ENCODE measurements around the gene PPP1R7. TPM values are rescaled to one million over a fixed set of nuclear protein-coding genes. Genes with fewer than 3 reads are reported as not detected.

The PPP1R7 gene
- total RNA-seq, 1 experiment from 2014 or later, result 39.5 TPM

DNA sequence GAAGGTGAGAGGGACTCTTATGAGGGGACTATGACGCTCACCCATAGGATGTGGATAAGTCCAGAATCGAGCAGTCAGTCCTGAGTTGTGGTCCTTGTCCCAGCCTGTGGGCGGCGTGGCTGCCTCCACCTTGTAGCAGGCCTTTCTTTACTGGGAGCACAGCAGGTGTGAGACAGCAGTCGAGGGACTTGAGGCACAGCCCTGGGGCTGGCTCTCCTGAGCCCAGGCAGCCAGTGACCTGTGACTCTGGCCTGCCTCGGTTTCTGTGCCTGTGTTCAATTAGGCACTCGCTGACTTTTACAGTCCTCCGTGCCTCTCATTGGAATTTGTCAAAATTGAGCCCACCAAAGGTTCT lies 8.3 kb downstream of the PPP1R7 start:
- DNase-seq, result no peak
- H3K36me3 ChIP-seq (ENCODE audit: insufficient read depth, low read length), result peaks cover 13% of the 10 kb centered on the region; the same call in 1 of the 2 replicates
- H3K4me2 ChIP-seq (ENCODE audit: low read depth, low read length, poor library complexity, severe bottlenecking), result no peak overlapping the region
- H3K4me1 ChIP-seq (ENCODE audit: low read length), result no peaks in the 10 kb centered on the region
- no peak overlapping the region for H3K4me3 ChIP-seq (ENCODE audit: low read length)
- no peaks in the 10 kb centered on the region for H3K9me3 ChIP-seq (ENCODE audit: low read length)
- H3K9ac ChIP-seq (ENCODE audit: low read length), result no peak overlapping the region
- no peaks in the 10 kb centered on the region for H3K9me2 ChIP-seq (replicated peaks; ENCODE audit: insufficient read depth, low read length)
- H3K27me3 ChIP-seq (ENCODE audit: low read length), result no peaks in the 10 kb centered on the region
- H4K20me1 ChIP-seq (ENCODE audit: insufficient read depth, low read depth, low read length), result no peaks in the 10 kb centered on the region
- no peak overlapping the region for H3K27ac ChIP-seq (ENCODE audit: low read length)
- peaks cover under 1% of the 10 kb centered on the region; the same call in 1 of the 2 replicates for H3K79me2 ChIP-seq (ENCODE audit: low read length)
- H2AFZ ChIP-seq (ENCODE audit: low read length), result no peak overlapping the region

DNA sequence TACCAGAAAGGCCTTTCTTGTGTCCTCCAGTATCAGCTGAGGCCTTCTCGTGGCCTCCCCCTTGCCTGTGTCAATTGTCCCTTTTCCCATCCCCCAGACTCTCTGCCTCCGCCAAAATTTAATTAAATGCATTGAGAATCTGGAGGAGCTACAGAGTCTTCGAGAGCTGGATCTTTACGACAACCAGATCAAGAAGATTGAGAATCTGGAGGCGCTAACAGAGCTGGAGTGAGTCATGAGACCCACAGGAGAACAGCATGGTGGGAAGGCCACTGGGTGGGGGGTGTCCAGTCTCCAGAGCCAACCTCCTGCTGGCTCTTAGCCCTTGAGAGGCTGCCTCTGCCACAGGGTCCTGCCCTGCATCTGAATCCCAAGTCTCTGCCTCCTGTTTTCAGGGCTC lies 8.8 kb downstream of the PPP1R7 start:
- H3K4me1 ChIP-seq (ENCODE audit: low read length), result no peaks in the 10 kb centered on the region
- H3K9ac ChIP-seq (ENCODE audit: low read length), result no peak overlapping the region
- H3K36me3 ChIP-seq (ENCODE audit: insufficient read depth, low read length), result peaks cover 15% of the 10 kb centered on the region; the same call in 1 of the 2 replicates
- no peaks in the 10 kb centered on the region for H3K9me2 ChIP-seq (replicated peaks; ENCODE audit: insufficient read depth, low read length)
- no peaks in the 10 kb centered on the region for H3K79me2 ChIP-seq (ENCODE audit: low read length)
- H3K4me2 ChIP-seq (ENCODE audit: low read depth, low read length, poor library complexity, severe bottlenecking), result no peak overlapping the region
- no peak for DNase-seq
- no peaks in the 10 kb centered on the region for H3K27me3 ChIP-seq (ENCODE audit: low read length)
- H3K27ac ChIP-seq (ENCODE audit: low read length), result no peak overlapping the region
- H2AFZ ChIP-seq (ENCODE audit: low read length), result no peak overlapping the region
- no peaks in the 10 kb centered on the region for H4K20me1 ChIP-seq (ENCODE audit: insufficient read depth, low read depth, low read length)
- H3K9me3 ChIP-seq (ENCODE audit: low read length), result no peaks in the 10 kb centered on the region
- H3K4me3 ChIP-seq (ENCODE audit: low read length), result no peak overlapping the region

DNA sequence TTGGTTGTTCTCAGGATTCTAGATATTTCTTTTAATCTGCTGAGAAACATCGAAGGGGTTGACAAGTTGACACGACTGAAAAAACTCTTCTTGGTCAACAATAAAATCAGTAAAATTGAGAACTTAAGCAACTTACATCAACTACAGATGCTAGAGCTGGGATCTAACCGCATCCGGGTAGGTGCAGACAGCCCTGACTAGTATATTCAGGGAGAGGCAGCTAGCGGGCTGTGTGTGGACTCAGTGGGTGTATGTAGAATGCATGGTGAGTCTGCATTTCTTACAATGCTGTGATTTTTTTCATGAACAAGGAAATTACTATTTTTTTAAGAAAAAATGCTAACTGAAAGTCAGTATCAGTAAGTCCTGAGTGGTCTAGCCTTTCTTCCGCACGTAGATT lies 10.1 kb downstream of the PPP1R7 start:
- Histone ChIP-seq H3K27ac (ENCODE audit: low read length) (no peak overlapping the region), H3K9me2 (replicated peaks; ENCODE audit: insufficient read depth, low read length) (no peaks in the 10 kb centered on the region), H3K4me2 (ENCODE audit: low read depth, low read length, poor library complexity, severe bottlenecking) (no peak overlapping the region), H3K36me3 (ENCODE audit: insufficient read depth, low read length) (peaks cover 19% of the 10 kb centered on the region; the same call in 1 of the 2 replicates), H2AFZ (ENCODE audit: low read length) (no peak overlapping the region), H3K4me3 (ENCODE audit: low read length) (no peak overlapping the region), H3K9me3 (ENCODE audit: low read length) (no peaks in the 10 kb centered on the region), H3K27me3 (ENCODE audit: low read length) (no peaks in the 10 kb centered on the region), H4K20me1 (ENCODE audit: insufficient read depth, low read depth, low read length) (no peaks in the 10 kb centered on the region), H3K4me1 (ENCODE audit: low read length) (no peaks in the 10 kb centered on the region), H3K9ac (ENCODE audit: low read length) (no peak overlapping the region), H3K79me2 (ENCODE audit: low read length) (no peaks in the 10 kb centered on the region)
- no peak for DNase-seq

DNA sequence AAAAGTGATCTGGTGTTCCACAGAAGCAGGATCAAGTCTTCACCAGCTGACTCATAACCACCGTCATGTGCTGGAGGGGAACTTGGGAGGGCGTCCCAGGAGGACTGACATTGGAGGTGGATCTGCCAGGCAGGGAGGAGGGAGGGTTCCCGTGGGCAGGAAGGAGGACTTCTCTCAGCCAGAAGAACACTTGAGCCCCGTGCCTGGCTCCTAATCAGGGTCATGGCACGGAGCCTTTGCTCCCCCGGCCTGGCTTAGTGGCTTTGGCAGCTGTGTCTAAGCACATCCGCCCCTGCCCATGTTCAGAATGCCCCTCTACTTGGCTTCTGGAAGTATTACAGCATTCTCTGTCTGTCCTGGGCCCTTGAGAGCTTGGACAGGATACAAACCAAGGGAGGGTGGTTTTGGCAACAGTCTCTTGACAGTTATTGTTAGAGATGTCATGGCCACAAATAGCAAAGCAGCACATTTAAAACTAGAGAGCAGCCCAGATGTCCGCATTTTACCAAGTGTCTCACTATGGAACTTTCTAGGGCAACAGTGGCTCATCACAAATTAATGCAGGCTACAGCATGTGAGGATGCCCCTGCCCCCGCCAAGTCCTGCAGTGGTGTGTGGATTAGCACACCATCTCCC lies 11.5 kb downstream of the PPP1R7 start:
- Histone ChIP-seq H3K27me3 (ENCODE audit: low read length) (no peaks in the 10 kb centered on the region), H3K9ac (ENCODE audit: low read length) (no peak overlapping the region), H4K20me1 (ENCODE audit: insufficient read depth, low read depth, low read length) (no peaks in the 10 kb centered on the region), H3K36me3 (ENCODE audit: insufficient read depth, low read length) (peaks cover 25% of the 10 kb centered on the region; the same call in 1 of the 2 replicates), H3K9me3 (ENCODE audit: low read length) (no peaks in the 10 kb centered on the region), H3K4me2 (ENCODE audit: low read depth, low read length, poor library complexity, severe bottlenecking) (no peak overlapping the region), H3K4me1 (ENCODE audit: low read length) (no peaks in the 10 kb centered on the region), H2AFZ (ENCODE audit: low read length) (no peak overlapping the region), H3K79me2 (ENCODE audit: low read length) (no peaks in the 10 kb centered on the region), H3K27ac (ENCODE audit: low read length) (no peak overlapping the region), H3K9me2 (replicated peaks; ENCODE audit: insufficient read depth, low read length) (no peaks in the 10 kb centered on the region), H3K4me3 (ENCODE audit: low read length) (no peak overlapping the region)
- no peak for DNase-seq

DNA sequence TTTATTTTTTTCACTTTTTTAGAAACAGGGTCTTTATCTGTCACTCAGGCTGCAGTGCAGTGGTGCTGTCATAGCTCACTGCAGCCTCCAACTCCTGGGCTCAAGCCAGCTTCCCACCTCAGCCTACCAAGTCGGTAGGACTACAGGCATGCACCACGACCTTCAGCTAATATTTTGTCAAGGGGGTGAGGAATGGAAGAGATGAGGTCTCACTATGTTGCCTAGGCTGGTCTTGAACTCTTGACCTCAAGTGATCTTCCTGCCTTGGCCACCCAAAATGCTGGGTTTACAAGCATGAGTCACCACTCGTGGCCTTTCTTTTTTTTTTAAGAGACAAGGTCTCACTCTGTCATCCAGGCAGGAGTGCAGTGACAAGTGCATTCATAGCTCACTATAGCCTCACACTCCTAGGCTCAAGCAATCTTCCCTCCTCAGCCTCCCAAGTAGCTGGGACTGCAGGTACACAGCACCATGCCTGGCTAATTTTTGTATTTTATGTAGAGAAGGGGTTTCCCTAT lies 13.4 kb downstream of the PPP1R7 start:
- no peak for DNase-seq
- H3K27me3 ChIP-seq (ENCODE audit: low read length), result no peaks in the 10 kb centered on the region
- no peak overlapping the region for H3K4me3 ChIP-seq (ENCODE audit: low read length)
- no peaks in the 10 kb centered on the region for H3K4me1 ChIP-seq (ENCODE audit: low read length)
- no peak overlapping the region for H2AFZ ChIP-seq (ENCODE audit: low read length)
- H4K20me1 ChIP-seq (ENCODE audit: insufficient read depth, low read depth, low read length), result no peaks in the 10 kb centered on the region
- no peaks in the 10 kb centered on the region for H3K9me2 ChIP-seq (replicated peaks; ENCODE audit: insufficient read depth, low read length)
- no peak overlapping the region for H3K9ac ChIP-seq (ENCODE audit: low read length)
- no peak overlapping the region for H3K27ac ChIP-seq (ENCODE audit: low read length)
- no peak overlapping the region for H3K4me2 ChIP-seq (ENCODE audit: low read depth, low read length, poor library complexity, severe bottlenecking)
- H3K9me3 ChIP-seq (ENCODE audit: low read length), result no peaks in the 10 kb centered on the region
- no peaks in the 10 kb centered on the region for H3K79me2 ChIP-seq (ENCODE audit: low read length)
- peaks cover 20% of the 10 kb centered on the region; the same call in 1 of the 2 replicates for H3K36me3 ChIP-seq (ENCODE audit: insufficient read depth, low read length)

DNA sequence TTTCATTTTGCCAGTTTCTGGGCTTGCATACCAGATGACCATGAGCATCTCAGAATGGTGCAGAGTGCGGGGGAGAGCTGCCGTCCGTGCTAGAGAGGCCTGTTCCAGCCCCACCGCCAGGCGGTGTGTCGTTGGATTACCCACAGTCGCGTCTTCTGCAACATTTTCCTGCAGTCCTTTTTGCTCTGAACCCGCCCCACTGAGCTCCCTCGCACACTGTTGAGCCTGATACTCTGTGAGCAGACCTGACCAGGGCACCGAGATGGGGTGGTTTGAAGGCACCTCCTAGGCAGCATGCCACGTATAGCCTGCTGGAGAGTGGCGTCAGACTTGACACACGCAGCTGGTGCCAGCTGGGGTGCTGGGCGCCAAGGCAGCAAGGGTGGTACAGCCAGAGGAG lies 18.1 kb downstream of the PPP1R7 start:
- H3K4me1 ChIP-seq (ENCODE audit: low read length), result no peaks in the 10 kb centered on the region
- no peak overlapping the region for H3K27ac ChIP-seq (ENCODE audit: low read length)
- H3K36me3 ChIP-seq (ENCODE audit: insufficient read depth, low read length), result peaks cover 44% of the 10 kb centered on the region
- no peaks in the 10 kb centered on the region for H3K9me2 ChIP-seq (replicated peaks; ENCODE audit: insufficient read depth, low read length)
- no peak overlapping the region for H3K4me2 ChIP-seq (ENCODE audit: low read depth, low read length, poor library complexity, severe bottlenecking)
- no peaks in the 10 kb centered on the region for H4K20me1 ChIP-seq (ENCODE audit: insufficient read depth, low read depth, low read length)
- H3K27me3 ChIP-seq (ENCODE audit: low read length), result no peaks in the 10 kb centered on the region
- no peak overlapping the region for H3K9ac ChIP-seq (ENCODE audit: low read length)
- H3K79me2 ChIP-seq (ENCODE audit: low read length), result no peaks in the 10 kb centered on the region
- H3K4me3 ChIP-seq (ENCODE audit: low read length), result no peak overlapping the region
- peaks cover 8% of the 10 kb centered on the region for H3K9me3 ChIP-seq (ENCODE audit: low read length)
- DNase-seq, result no peak
- H2AFZ ChIP-seq (ENCODE audit: low read length), result no peak overlapping the region

DNA sequence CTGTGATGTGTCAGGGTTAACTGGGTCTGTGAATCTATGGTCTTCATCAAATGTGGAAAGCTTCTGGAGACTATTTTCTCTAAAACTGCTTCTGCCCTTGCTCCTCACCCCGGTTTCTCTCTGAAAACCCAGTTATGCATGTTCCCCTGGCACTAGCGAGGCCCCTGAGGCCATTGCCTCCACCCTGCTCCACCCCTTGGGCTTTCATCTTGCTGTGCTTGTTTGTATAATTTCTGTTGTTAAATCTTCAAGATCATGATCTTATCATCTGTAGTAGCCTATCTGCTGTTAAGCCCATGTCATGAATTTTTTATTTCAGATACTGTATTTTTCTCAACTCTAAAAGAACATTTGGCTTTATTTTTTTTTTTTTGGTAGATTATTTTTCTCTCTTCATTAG lies 23.3 kb downstream of the PPP1R7 start:
- Histone ChIP-seq H3K79me2 (ENCODE audit: low read length) (no peaks in the 10 kb centered on the region), H3K27me3 (ENCODE audit: low read length) (no peaks in the 10 kb centered on the region), H3K27ac (ENCODE audit: low read length) (no peak overlapping the region), H3K4me1 (ENCODE audit: low read length) (no peaks in the 10 kb centered on the region), H3K36me3 (ENCODE audit: insufficient read depth, low read length) (peaks cover 32% of the 10 kb centered on the region), H2AFZ (ENCODE audit: low read length) (no peak overlapping the region), H3K9me2 (replicated peaks; ENCODE audit: insufficient read depth, low read length) (no peaks in the 10 kb centered on the region), H3K4me3 (ENCODE audit: low read length) (no peak overlapping the region), H3K9ac (ENCODE audit: low read length) (no peak overlapping the region), H4K20me1 (ENCODE audit: insufficient read depth, low read depth, low read length) (no peaks in the 10 kb centered on the region), H3K9me3 (ENCODE audit: low read length) (peaks cover 8% of the 10 kb centered on the region), H3K4me2 (ENCODE audit: low read depth, low read length, poor library complexity, severe bottlenecking) (no peak overlapping the region)
- DNase-seq, result no peak

DNA sequence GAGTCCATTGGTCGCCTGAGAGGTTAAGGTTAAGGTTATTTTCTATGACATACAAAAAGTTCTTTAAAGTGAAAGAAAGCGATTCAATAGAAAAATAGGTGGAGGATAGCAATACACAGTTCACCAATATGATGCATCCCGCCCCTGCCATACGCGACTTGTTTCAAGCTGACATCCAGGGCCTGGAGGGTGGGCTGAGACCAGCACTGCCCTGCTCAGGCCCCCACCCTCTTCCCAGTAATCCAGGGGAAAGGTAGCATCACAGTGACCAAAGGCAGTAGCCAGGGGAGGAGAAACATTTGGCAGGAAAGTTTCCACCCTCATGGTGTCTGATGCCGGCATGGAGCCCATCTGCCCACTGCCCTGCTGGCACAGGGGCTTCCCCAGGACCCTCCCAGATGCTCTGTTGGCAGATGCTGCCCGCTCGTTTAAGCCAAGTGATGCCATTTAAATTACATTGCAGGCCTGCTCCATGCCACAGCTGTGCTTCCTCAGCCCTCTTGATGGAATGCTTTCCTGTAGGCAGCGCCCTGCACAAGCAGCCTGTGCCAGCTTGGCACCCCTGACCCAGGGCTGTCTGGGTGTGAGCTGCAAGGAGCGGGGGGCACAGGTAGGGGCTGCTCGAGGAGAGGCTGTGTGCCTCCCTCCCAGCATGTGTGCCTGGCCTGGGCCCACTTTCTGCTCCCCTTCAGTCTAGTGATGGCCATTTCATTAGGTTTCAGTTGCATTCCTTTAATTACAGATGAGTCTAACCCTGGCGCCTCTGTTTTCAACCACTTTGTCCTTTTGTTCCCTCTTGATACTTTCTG lies 27.5 kb downstream of the PPP1R7 start:
- no peak overlapping the region for H3K4me2 ChIP-seq (ENCODE audit: low read depth, low read length, poor library complexity, severe bottlenecking)
- H3K36me3 ChIP-seq (ENCODE audit: insufficient read depth, low read length), result 0 out of 2 replicates have a peak, but pooled peaks cover 4% of the 10 kb centered on the region

More for the DNA sequence above, 27.5 kb downstream of the PPP1R7 start:
- Histone ChIP-seq H3K4me3 (ENCODE audit: low read length) (no peak overlapping the region), H2AFZ (ENCODE audit: low read length) (no peak overlapping the region), H3K27ac (ENCODE audit: low read length) (no peak overlapping the region), H3K9me2 (replicated peaks; ENCODE audit: insufficient read depth, low read length) (no peaks in the 10 kb centered on the region), H3K79me2 (ENCODE audit: low read length) (no peaks in the 10 kb centered on the region), H4K20me1 (ENCODE audit: insufficient read depth, low read depth, low read length) (no peaks in the 10 kb centered on the region), H3K27me3 (ENCODE audit: low read length) (no peaks in the 10 kb centered on the region), H3K4me1 (ENCODE audit: low read length) (no peaks in the 10 kb centered on the region), H3K9me3 (ENCODE audit: low read length) (no peaks in the 10 kb centered on the region), H3K9ac (ENCODE audit: low read length) (no peak overlapping the region)
- no peak for DNase-seq

Measured in Karpas-422 (cell line).